ENCODE measurements around the gene NEK2.
"Not testable (repeated sequence)": the region's sequence is repeated elsewhere in the genome, so short reads cannot be mapped to it uniquely, and the experiment has no call there.

NEK2 gene

GRCh38 chr1:211695135-211695816, 19.9 kb upstream of the NEK2 start:
- no peak for DNase-seq (ENCODE audit: low read depth)

- DNase-seq (ENCODE audit: low read depth): not testable (repeated sequence)
These were observed 18.5 kb upstream of the NEK2 start for GRCh38 chr1:211693911-211694310.

- no peak for DNase-seq (ENCODE audit: low read depth)
These were observed 13.0 kb upstream of the NEK2 start for GRCh38 chr1:211688421-211688820.

- no peak for DNase-seq (ENCODE audit: low read depth)
These were observed 12.2 kb upstream of the NEK2 start for GRCh38 chr1:211687462-211688215.

GRCh38 chr1:211685823-211686222, 10.4 kb upstream of the NEK2 start:
- no peak for DNase-seq (ENCODE audit: low read depth)

- DNase-seq (ENCODE audit: low read depth): no peak
These were observed 9.4 kb upstream of the NEK2 start for GRCh38 chr1:211684791-211685190.

GRCh38 chr1:211684331-211684730, 8.9 kb upstream of the NEK2 start:
- DNase-seq (ENCODE audit: low read depth): no peak

- DNase-seq (ENCODE audit: low read depth): no peak
These were observed 8.2 kb upstream of the NEK2 start for GRCh38 chr1:211683396-211684297.

GRCh38 chr1:211682186-211682585, 6.8 kb upstream of the NEK2 start:
- not testable (repeated sequence) for DNase-seq (ENCODE audit: low read depth)

- DNase-seq (ENCODE audit: low read depth): peak; percentile 70
These were observed 5.4 kb upstream of the NEK2 start for GRCh38 chr1:211680752-211681327.

GRCh38 chr1:211677659-211678058, 2.2 kb upstream of the NEK2 start:
- DNase-seq (ENCODE audit: low read depth): no peak

GRCh38 chr1:211676761-211677160, 1.3 kb upstream of the NEK2 start:
- DNase-seq (ENCODE audit: low read depth): no peak

- no peak for DNase-seq (ENCODE audit: low read depth)
These were observed 724 bp upstream of the NEK2 start for GRCh38 chr1:211676106-211676583.

- no peak for DNase-seq (ENCODE audit: low read depth)
These were observed 8.3 kb downstream of the NEK2 start for GRCh38 chr1:211667065-211667617.

GRCh38 chr1:211660718-211661222, 14.7 kb downstream of the NEK2 start:
- no peak for DNase-seq (ENCODE audit: low read depth)

GRCh38 chr1:211656728-211657127, 18.7 kb downstream of the NEK2 start:
- no peak for DNase-seq (ENCODE audit: low read depth)

- peak; percentile 70 for DNase-seq (ENCODE audit: low read depth)
These were observed 20.3 kb downstream of the NEK2 start for GRCh38 chr1:211654838-211655787.

- no peak for DNase-seq (ENCODE audit: low read depth)
These were observed 21.4 kb downstream of the NEK2 start for GRCh38 chr1:211653959-211654496.

- DNase-seq (ENCODE audit: low read depth): no peak
These were observed 22.1 kb downstream of the NEK2 start for GRCh38 chr1:211653293-211653692.

- DNase-seq (ENCODE audit: low read depth): no peak
These were observed 23.1 kb downstream of the NEK2 start for GRCh38 chr1:211652371-211652770.
